Measurements from ENCODE around the gene ANO1.

Gene ANO1

DNA sequence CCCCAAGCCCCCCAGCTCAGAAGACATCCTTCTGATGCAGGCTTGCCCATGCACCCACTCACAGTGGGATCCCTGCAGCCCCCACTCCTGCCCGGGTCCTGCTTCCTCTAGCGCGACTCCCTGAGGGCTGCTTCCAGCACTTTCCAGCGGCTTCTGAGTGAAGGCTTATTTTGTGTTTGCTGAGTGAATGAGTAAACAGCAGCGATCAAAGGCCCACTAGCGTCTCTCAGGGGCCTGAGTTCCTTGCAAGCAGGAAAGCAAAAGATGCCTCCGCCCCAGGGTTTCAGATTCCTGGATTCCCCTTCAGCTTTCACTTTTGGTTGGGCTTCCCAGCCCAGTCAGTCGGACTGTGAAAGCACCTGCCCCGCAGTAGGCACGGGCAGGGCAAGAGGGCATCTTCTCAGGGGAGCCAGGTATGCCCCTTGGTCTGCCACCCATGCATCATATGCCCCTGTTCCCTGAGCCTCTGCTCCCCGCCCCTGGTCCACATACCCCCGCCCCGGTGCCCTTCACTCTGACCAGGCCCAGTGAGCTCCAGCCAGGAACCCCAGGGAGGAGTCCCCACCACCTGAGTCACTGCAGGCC lies 134.2 kb downstream of the ANO1 start:
- TF ChIP-seq GATA3 (IDR thresholded peaks at IDR 0.05; ENCODE audit: low read depth, low read length) (no peak), GATA2 (IDR thresholded peaks at IDR 0.05; ENCODE audit: low read depth, low read length) (no peak)

DNA sequence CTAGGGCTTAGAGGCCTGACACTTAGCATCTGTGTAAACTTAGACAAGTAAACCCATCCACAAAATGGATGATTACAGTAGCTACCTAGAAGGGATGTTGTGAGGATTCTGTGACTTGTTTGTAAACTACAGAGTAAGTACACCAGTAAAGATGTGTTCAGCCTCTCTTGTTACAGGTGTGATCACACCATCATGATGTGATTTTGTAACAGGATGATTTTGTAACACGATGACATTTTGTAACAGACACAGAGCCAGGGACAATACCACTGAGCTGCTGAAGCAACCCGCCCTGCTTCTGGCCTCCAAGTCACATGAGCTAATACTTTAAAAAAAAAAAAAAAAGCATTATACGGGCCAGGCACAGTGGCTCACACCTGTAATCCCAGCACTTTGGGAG lies 142.0 kb downstream of the ANO1 start:
- TF ChIP-seq GATA3 (IDR thresholded peaks at IDR 0.05; ENCODE audit: low read depth, low read length) (no peak), GATA2 (IDR thresholded peaks at IDR 0.05; ENCODE audit: low read depth, low read length) (no peak)

GRCh38 chr11:70220920-70221319 lies 142.8 kb downstream of the ANO1 start:
- no peak for TF ChIP-seq GATA2 (IDR thresholded peaks at IDR 0.05; ENCODE audit: low read depth, low read length)
- TF ChIP-seq GATA3 (IDR thresholded peaks at IDR 0.05; ENCODE audit: low read depth, low read length) = no peak

GRCh38 chr11:70225681-70226177 lies 147.6 kb downstream of the ANO1 start:
- no peak for TF ChIP-seq GATA2 (IDR thresholded peaks at IDR 0.05; ENCODE audit: low read depth, low read length)
- TF ChIP-seq GATA3 (IDR thresholded peaks at IDR 0.05; ENCODE audit: low read depth, low read length) = no peak

- TF ChIP-seq GATA3 (IDR thresholded peaks at IDR 0.05; ENCODE audit: low read depth, low read length) (no peak), GATA2 (IDR thresholded peaks at IDR 0.05; ENCODE audit: low read depth, low read length) (no peak)
Observed at GRCh38 chr11:70226183-70226582, 148.1 kb downstream of the ANO1 start.

GRCh38 chr11:70226967-70227366 lies 148.8 kb downstream of the ANO1 start:
- TF ChIP-seq GATA2 (IDR thresholded peaks at IDR 0.05; ENCODE audit: low read depth, low read length) (no peak), GATA3 (IDR thresholded peaks at IDR 0.05; ENCODE audit: low read depth, low read length) (no peak)

GRCh38 chr11:70229737-70230136 lies 151.6 kb downstream of the ANO1 start:
- TF ChIP-seq GATA3 (IDR thresholded peaks at IDR 0.05; ENCODE audit: low read depth, low read length) (no peak), GATA2 (IDR thresholded peaks at IDR 0.05; ENCODE audit: low read depth, low read length) (no peak)

GRCh38 chr11:70230151-70230839 lies 152.2 kb downstream of the ANO1 start:
- no peak for TF ChIP-seq GATA2 (IDR thresholded peaks at IDR 0.05; ENCODE audit: low read depth, low read length)
- TF ChIP-seq GATA3 (IDR thresholded peaks at IDR 0.05; ENCODE audit: low read depth, low read length) = no peak

GRCh38 chr11:70230840-70231710 lies 153.0 kb downstream of the ANO1 start:
- TF ChIP-seq GATA2 (IDR thresholded peaks at IDR 0.05; ENCODE audit: low read depth, low read length) (no peak), GATA3 (IDR thresholded peaks at IDR 0.05; ENCODE audit: low read depth, low read length) (no peak)

- TF ChIP-seq GATA3 (IDR thresholded peaks at IDR 0.05; ENCODE audit: low read depth, low read length) (no peak), GATA2 (IDR thresholded peaks at IDR 0.05; ENCODE audit: low read depth, low read length) (no peak)
Observed at GRCh38 chr11:70233034-70233433, 154.9 kb downstream of the ANO1 start.

DNA sequence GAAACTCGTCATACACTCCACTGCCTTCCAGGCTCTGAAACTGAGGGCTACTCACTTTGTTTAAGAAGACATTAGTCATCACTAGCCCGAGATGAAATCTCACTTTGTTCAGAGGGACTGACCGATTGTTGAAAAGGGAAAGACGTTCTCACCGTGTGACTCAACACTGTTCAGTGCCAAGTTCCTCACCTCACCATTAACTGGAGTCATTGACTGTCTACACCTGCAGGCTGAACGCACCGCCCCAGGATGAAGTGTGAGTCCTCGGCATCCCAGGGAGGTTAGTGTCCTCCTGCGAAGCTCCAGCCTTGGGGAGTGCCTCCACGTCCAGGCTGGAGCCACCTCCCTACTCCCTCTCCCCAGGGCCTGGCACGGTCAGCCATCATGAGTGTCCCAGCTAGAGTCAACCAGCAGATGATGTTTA lies 155.4 kb downstream of the ANO1 start:
- TF ChIP-seq GATA2 (IDR thresholded peaks at IDR 0.05; ENCODE audit: low read depth, low read length) (no peak), GATA3 (IDR thresholded peaks at IDR 0.05; ENCODE audit: low read depth, low read length) (no peak)

GRCh38 chr11:70233962-70234361 lies 155.8 kb downstream of the ANO1 start:
- TF ChIP-seq GATA2 (IDR thresholded peaks at IDR 0.05; ENCODE audit: low read depth, low read length) = no peak
- TF ChIP-seq GATA3 (IDR thresholded peaks at IDR 0.05; ENCODE audit: low read depth, low read length) = no peak

Data from SH-SY5Y (cell line).